Retina (tissue), 1 donor: ENCODE results near the gene TNS1.

Experiments used
- DNase-seq: peaks from one replicate; pipeline ENCODE4 v3.0.0-alpha.2; 2016

TNS1 gene

DNA sequence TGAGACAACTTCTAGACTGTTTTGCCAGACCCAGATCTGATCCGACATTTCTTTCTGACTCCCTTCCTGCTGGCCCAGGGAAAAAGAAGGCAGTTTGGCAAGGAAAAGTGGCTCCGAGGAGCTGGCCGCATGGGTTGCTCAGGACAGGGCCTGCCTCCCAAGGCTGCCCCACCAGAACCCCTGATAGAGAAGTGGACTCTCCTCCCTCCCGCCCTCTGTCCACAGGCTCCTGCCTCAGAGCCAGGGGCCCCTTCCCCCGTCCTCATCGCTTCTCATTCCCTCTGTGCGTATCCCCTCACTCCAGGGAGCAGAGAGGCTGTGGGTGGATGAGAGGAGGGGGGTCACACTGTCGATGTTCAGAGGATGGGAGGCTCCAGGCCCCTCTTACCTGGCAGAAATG is 110.2 kb downstream of the TNS1 start:
- DNase-seq, result no peak

GRCh38 chr2:217890445-217890844 is 112.3 kb downstream of the TNS1 start:
- no peak for DNase-seq

GRCh38 chr2:217889656-217890055 is 113.1 kb downstream of the TNS1 start:
- no peak for DNase-seq

- no peak for DNase-seq
These were observed 114.7 kb downstream of the TNS1 start for GRCh38 chr2:217887841-217888701.

DNA sequence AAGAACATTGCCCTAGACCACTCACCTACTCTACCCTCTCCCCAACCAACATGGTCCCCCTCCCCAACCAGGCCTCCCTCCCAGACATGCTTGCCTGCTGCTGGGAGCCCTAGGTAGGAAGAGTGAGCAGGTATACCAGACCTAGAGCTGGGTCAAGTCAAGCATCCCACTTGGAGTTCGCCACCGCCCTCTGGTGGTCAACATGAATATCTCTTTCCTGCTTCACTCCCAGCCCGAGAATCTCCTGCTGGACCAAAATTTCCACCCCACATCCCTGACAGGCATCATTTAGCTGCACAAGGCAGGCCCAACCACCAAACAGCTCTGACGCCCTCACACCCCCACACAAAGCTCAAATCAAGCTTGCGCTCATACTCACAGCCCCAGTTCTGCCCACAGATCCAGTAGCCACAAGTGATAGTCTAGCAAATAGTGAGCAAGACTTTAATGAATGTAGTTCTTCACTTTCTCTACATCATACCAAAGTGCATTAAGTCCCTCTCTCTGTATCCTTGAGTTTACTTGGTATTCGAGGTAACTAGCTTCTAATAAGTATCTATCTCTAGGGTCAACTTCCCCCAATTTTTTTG is 116.0 kb downstream of the TNS1 start:
- DNase-seq, result peak; percentile 67

GRCh38 chr2:217886091-217886490 is 116.7 kb downstream of the TNS1 start:
- no peak for DNase-seq

- no peak for DNase-seq
These were observed 117.8 kb downstream of the TNS1 start for GRCh38 chr2:217884985-217885384.

DNA sequence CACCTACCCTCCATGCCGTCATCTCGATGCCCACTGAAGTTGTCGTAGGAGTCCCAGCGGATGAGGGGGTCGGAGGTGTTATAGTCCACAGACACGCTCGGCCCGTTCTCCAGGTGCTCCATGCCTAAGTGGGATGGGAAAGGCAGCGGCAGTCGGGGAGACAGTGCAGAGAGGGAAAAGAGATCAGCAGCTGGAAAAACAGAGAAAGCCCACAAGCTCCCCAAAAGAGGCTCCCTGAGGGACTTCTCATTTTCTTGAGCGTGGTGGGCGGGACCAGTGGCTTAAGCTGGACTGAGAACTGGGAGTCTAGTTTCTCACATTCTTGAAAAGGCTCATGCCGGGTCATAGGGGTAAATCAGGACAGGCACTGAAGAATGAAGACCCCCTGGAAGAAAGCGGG is 121.9 kb downstream of the TNS1 start:
- DNase-seq, result no peak

GRCh38 chr2:217880287-217880889 is 122.4 kb downstream of the TNS1 start:
- no peak for DNase-seq

DNA sequence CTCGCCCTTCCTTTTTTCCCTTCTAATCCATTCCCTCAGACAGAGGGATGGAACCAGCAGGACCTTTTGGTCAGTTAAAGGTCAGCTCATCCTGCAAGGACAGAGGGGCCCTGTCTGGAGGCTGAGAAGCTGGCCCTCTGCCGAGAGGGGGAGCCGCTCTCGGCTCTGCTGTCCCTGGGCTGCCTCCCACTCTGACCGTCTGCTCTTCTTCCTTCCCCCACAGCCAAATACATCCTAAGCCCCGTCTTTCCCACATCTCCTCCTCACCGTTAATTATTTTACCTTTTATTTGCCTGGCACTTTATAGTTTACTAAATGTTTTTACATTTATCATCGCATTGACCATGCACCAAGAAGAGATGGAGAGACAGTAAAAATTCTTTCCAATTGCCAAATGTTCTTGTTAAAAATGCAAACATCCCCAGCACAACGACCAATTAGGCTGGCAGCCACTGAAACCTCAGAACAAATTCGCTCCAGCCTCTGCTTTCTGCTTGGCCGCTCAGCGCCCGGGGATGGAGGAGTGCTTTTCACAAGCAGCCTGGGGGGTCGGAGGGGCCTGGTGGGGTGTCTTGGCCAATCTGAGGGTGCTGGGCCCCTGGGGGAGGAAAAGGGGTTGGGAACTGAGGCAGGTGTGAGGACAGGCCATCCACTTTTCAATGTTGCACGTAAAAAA is 123.7 kb downstream of the TNS1 start:
- no peak for DNase-seq

GRCh38 chr2:217877866-217878265 is 124.9 kb downstream of the TNS1 start:
- DNase-seq, result no peak

GRCh38 chr2:217876253-217876570 is 126.6 kb downstream of the TNS1 start:
- DNase-seq, result no peak

- no peak for DNase-seq
These were observed 127.1 kb downstream of the TNS1 start for GRCh38 chr2:217875556-217876252.

DNA sequence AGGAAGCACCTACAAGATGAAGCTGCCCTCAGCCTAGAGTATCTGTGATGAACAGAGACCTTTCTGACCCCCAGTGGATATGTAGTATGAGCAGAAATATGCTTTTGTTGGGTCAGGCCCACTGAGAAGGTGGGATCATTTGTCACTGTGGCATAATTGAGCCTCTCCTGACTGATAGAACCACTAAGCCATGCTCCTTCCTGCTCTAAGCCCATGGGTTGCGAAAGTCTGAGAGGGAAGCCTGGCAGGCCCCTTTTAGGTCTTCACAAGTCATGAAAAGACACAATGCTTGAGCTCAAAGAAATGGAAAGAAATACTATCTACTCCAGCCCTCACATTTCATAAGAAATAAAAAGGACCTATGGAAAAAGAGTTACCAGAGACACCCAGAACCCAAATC is 127.7 kb downstream of the TNS1 start:
- DNase-seq, result no peak

DNA sequence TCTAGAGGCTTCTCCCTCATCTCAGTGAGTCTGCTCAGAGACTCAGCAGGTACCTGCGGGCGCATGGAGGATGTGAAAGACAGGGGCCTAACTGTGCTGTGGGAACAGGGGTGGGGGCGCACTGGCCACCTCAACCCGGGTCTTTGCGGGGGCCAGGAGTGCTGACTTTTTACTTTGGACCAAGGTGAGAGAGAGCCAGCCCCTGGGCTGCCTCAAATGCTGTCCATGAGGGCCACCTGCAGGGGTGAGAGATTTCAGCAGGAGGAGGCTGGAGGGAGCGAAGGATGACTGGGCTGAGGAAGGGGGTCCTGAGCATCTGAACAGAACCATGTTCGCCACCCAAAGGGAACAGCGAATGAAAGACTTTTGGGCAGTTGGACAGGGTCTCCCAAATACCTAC is 129.4 kb downstream of the TNS1 start:
- no peak for DNase-seq

GRCh38 chr2:217872319-217872718 is 130.5 kb downstream of the TNS1 start:
- no peak for DNase-seq

DNA sequence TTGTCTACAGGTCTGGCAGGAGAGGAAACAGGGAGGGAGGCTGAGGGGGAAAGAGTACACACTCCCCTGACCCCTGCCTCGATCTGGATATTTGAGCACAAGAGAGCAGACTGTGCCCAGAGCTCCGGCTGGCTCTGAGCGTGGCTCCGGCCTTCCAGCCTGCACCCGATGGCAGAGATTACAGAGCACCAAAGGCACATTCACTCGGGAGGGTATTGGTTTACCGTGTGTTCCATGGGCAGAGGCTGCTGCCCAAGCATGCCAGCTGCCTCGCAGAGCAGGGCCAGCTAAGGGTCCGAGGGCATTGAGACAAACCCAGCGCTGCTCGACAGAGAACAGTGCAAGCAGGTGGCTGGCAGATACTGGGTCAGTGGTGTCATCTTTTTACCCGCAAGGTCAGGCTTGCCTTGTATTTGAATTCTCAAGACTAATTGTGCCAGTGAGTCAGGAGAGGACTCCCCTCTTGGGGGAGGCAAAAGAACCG is 132.2 kb downstream of the TNS1 start:
- DNase-seq, result no peak

DNA sequence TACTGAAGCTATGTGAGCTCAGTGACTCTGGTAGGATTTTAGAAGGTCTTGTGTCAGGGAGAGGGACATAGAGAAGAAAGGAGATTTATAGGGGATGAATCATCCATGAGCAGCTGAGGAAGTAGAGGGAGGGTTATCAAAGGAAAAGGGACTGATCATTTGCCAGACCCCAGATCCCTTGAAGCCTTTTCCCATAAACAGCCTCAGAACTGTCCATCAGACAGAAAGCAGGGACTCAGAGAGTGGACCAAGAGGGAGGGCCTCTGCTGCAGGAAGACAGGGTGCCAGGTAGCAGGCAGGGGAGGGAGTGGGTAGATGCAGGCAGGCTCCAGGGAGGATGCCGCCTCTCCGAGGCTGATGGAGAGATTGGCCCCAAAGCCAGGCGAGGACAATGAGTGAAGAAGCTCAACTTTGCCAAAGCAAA is 133.9 kb downstream of the TNS1 start:
- DNase-seq, result no peak

- DNase-seq, result no peak
These were observed 134.4 kb downstream of the TNS1 start for GRCh38 chr2:217868265-217868892.

DNA sequence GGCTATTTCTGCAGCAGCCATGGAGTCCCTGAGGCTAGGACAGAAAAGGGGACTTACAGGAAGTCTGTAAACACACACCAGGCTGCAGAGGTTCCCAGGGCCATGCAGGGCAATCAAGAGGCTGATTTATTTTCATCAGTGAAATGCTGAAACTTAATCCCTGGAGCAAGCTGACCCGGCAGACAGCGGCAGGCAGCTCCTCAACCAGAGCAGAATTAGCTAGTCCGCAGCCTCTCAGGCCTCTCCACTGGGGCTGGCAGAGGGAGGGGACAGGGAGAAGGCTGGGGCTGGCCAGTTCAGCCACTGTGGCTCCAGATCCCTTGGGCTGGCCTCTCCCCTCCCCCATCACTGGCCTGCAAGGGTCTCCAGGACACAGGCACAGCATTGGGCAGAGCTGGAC is 136.3 kb downstream of the TNS1 start:
- DNase-seq, result no peak

DNA sequence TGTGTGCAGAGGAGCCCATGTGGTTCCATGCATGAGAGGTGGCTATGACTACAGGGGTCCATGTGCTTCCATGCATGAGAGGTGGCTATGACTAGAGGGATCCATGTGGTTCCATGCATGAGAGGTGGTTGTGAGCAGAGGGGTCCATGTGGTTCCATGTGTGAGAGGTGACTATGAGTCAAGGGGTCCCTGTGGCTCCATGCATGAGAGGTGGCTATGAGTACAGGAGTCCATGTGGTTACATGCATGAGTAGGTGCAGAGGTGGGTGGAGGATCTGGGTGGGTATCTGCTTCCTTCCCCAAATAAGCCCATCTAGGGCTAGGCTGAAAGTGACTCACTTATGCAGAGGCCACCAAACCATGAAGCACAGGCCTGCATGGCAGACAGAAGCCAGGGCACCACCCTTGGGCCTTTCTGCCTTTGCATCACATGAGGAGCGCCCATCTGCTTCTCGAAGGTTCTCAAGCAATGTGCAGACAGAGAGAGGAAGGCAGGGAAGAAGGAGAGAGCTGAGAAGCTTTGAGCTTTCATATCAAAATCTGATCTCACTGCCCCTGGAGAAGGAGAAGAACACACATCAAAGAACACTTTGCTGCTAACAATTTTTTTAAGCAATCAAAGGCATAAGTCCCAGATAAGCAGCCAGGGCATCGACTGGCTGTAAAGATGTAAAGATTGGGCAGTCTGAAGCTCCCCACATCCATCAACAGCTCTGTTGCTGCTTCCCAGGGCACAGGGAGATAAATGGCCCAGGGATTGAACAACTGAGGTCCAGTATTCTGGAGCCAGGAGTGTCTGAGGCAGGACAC is 137.6 kb downstream of the TNS1 start:
- DNase-seq, result no peak

GRCh38 chr2:217863883-217864282 is 138.9 kb downstream of the TNS1 start:
- no peak for DNase-seq
